HepG2 (cell line): ENCODE data around the gene FBXW2. TPM values are rescaled to one million over a fixed set of nuclear protein-coding genes. Genes with fewer than 3 reads are reported as not detected.

Experiments used
- ETV6 ChIP-seq: sonication (generic); formaldehyde crosslinking; conservative IDR thresholded peaks from 2 replicates; pipeline ENCODE4 v1.4.0; 2020; ENCODE audit warnings: missing genetic modification reagents
- FOXA1 ChIP-seq, 2 experiments: fragments of 450-650 bp in 1 of 2; sonication (generic) in 1 of 2; formaldehyde crosslinking in 1 of 2; IDR thresholded peaks; 2 replicates each; pipeline versions ENCODE4 v1.4.0 to v1.6.1; 2016 to 2020; ENCODE audit warnings: missing genetic modification reagents in 1 of 2
- FOXK2 ChIP-seq: fragments of 450-650 bp; IDR thresholded peaks from 2 replicates; pipeline ENCODE4 v1.6.1; 2016
- IKZF4 ChIP-seq: sonication (generic); formaldehyde crosslinking; IDR thresholded peaks from 2 replicates; pipeline ENCODE4 v1.5.1; 2020; ENCODE audit warnings: borderline replicate concordance, mild to moderate bottlenecking, low read depth, missing genetic modification reagents; ENCODE audit errors: not compliant biosample characterization
- MXD1 ChIP-seq: sonication (generic); formaldehyde crosslinking; IDR thresholded peaks from 2 replicates; pipeline ENCODE4 v1.4.0; 2020; ENCODE audit warnings: mild to moderate bottlenecking, missing genetic modification reagents
- PTBP1 ChIP-seq: fragments of 200-400 bp; formaldehyde crosslinking; IDR thresholded peaks from 2 replicates; pipeline ENCODE4 v1.6.1; 2018; ENCODE audit warnings: low read length, low read depth; ENCODE audit not compliant: poor library complexity, severe bottlenecking
- REXO4 ChIP-seq: sonication (generic); formaldehyde crosslinking; IDR thresholded peaks from 2 replicates; pipeline ENCODE4 v1.8.0; 2022; ENCODE audit warnings: missing genetic modification reagents, mild to moderate bottlenecking, borderline replicate concordance
- SAP130 ChIP-seq: IDR thresholded peaks from 2 replicates; pipeline ENCODE4 v1.6.1; 2016; ENCODE audit warnings: low read depth
- ZHX1 ChIP-seq: sonication (generic); formaldehyde crosslinking; IDR thresholded peaks from 2 replicates; pipeline ENCODE4 v1.8.1; 2022; ENCODE audit warnings: low read depth, mild to moderate bottlenecking, missing genetic modification reagents
- ZNF333 ChIP-seq: sonication (generic); formaldehyde crosslinking; IDR thresholded peaks from 2 replicates; pipeline ENCODE4 v1.4.0; 2020; ENCODE audit warnings: mild to moderate bottlenecking, missing genetic modification reagents, borderline replicate concordance
- ZNF382 ChIP-seq: sonication (generic); formaldehyde crosslinking; IDR thresholded peaks from 2 replicates; pipeline ENCODE4 v1.5.0; 2020; ENCODE audit warnings: missing genetic modification reagents, mild to moderate bottlenecking, borderline replicate concordance
- ZNF569 ChIP-seq: sonication (generic); formaldehyde crosslinking; IDR thresholded peaks from 2 replicates; pipeline ENCODE4 v1.5.0; 2020; ENCODE audit warnings: mild to moderate bottlenecking, missing genetic modification reagents, moderate library complexity, borderline replicate concordance
- ZNF710 ChIP-seq: sonication (generic); formaldehyde crosslinking; IDR thresholded peaks from 2 replicates; pipeline ENCODE4 v1.5.0; 2020; ENCODE audit warnings: mild to moderate bottlenecking, missing genetic modification reagents, borderline replicate concordance
- polyA plus RNA-seq, 8 experiments: library from polyadenylated mRNA; depleted of rRNA in 3 of 8; stranded (reverse) in 7 of 8; unstranded in 1 of 8; fragments of >200 nt; fragmentation: Illumina TruSeq in 4 of 8; extraction: Trizol in 4 of 8; gene quantifications; 2 replicates each; pipeline versions ENCODE4 v1.2.1 to v1.2.3, GENCODE V29; 2011 to 2016; ENCODE audit warnings: low read depth in 4 of 8, missing spikeins in 1 of 8, mixed read lengths in 1 of 8; ENCODE audit not compliant: insufficient read depth in 1 of 8
- total RNA-seq, 5 experiments: library from RNA; depleted of rRNA; stranded (reverse); fragments of >200 nt; fragmentation: Illumina TruSeq; extraction: Trizol; gene quantifications; 2 replicates each; pipeline ENCODE4 v1.2.3, GENCODE V29; 2016; ENCODE audit warnings: low read depth in 1 of 5
- TF ChIP-seq, protein P1 (sequence below): sonication (generic); formaldehyde crosslinking; IDR thresholded peaks from 2 replicates; pipeline ENCODE4 v1.4.0; 2020; ENCODE audit warnings: missing genetic modification reagents, borderline replicate concordance
- TF ChIP-seq, protein P2 (sequence below): sonication (generic); formaldehyde crosslinking; conservative IDR thresholded peaks from 2 replicates; pipeline ENCODE4 v1.4.0; 2020; ENCODE audit warnings: missing genetic modification reagents

Gene FBXW2
- total and polyA plus RNA-seq, 2 of the 13 experiments (the other 11 are each of a cell fraction or from before 2014, with no cell fraction given), result 35.4 to 43.1 TPM

DNA sequence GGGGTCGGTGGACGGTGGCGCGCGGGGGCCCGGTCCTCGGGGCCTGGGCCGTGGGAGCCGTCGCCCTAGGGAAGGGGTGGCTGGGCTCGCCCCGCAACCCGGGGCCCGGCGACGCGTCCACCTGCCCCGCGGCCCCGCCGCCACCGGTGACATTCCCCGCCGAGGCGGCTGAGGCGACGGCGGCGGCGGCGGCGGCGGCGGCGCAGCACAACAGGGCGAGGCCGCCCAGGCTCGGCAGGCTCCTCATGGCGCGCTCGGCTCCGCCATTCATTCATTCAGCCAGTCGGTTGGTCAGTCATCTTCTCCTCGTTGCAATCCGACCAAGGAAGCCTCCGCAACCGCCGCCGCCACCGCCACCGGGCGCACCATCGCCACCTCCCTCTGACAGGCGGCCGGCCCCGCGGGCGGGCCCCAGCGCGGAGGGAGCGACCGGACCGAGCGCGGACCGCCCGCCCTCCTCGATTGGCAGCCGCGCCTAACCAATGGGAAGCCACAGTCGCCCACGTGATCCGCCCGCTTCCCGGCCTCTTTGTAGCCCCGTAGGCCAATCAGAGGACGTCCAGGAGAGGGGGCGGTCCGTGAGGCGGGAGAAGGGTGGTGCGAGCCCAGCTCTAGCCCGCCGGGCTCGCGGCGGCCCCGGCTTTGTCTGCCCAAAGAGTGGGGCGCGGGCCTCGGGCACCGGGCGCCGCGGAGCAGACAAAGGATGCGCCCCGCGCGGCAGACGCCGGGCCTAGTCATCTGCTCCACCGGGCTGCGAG lies 78.9 kb downstream of the FBXW2 start, which contains the start of gene MEGF9 (continued):
- TF ChIP-seq, protein P1, sequence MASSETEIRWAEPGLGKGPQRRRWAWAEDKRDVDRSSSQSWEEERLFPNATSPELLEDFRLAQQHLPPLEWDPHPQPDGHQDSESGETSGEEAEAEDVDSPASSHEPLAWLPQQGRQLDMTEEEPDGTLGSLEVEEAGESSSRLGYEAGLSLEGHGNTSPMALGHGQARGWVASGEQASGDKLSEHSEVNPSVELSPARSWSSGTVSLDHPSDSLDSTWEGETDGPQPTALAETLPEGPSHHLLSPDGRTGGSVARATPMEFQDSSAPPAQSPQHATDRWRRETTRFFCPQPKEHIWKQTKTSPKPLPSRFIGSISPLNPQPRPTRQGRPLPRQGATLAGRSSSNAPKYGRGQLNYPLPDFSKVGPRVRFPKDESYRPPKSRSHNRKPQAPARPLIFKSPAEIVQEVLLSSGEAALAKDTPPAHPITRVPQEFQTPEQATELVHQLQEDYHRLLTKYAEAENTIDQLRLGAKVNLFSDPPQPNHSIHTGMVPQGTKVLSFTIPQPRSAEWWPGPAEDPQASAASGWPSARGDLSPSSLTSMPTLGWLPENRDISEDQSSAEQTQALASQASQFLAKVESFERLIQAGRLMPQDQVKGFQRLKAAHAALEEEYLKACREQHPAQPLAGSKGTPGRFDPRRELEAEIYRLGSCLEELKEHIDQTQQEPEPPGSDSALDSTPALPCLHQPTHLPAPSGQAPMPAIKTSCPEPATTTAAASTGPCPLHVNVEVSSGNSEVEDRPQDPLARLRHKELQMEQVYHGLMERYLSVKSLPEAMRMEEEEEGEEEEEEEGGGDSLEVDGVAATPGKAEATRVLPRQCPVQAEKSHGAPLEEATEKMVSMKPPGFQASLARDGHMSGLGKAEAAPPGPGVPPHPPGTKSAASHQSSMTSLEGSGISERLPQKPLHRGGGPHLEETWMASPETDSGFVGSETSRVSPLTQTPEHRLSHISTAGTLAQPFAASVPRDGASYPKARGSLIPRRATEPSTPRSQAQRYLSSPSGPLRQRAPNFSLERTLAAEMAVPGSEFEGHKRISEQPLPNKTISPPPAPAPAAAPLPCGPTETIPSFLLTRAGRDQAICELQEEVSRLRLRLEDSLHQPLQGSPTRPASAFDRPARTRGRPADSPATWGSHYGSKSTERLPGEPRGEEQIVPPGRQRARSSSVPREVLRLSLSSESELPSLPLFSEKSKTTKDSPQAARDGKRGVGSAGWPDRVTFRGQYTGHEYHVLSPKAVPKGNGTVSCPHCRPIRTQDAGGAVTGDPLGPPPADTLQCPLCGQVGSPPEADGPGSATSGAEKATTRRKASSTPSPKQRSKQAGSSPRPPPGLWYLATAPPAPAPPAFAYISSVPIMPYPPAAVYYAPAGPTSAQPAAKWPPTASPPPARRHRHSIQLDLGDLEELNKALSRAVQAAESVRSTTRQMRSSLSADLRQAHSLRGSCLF (CRISPR knock-in tag), result no peak
- TF ChIP-seq FOXK2 (no peak), ZNF333 (CRISPR knock-in tag) (no peak), REXO4 (CRISPR knock-in tag) (no peak), ETV6 (CRISPR knock-in tag) (no peak), FOXA1 (IDR thresholded peaks at IDR 0.05) (no peak), FOXA1 (CRISPR knock-in tag; IDR thresholded peaks at IDR 0.05) (no peak), MXD1 (no peak; the same call in 1 of the 2 replicates), ZNF710 (CRISPR knock-in tag) (no peak), ZNF569 (CRISPR knock-in tag) (no peak), ZNF382 (CRISPR knock-in tag) (no peak), PTBP1 (no peak), SAP130 (CRISPR knock-in tag) (peak; percentile 82), ZHX1 (CRISPR knock-in tag) (no peak), IKZF4 (no peak)
- TF ChIP-seq, protein P2, sequence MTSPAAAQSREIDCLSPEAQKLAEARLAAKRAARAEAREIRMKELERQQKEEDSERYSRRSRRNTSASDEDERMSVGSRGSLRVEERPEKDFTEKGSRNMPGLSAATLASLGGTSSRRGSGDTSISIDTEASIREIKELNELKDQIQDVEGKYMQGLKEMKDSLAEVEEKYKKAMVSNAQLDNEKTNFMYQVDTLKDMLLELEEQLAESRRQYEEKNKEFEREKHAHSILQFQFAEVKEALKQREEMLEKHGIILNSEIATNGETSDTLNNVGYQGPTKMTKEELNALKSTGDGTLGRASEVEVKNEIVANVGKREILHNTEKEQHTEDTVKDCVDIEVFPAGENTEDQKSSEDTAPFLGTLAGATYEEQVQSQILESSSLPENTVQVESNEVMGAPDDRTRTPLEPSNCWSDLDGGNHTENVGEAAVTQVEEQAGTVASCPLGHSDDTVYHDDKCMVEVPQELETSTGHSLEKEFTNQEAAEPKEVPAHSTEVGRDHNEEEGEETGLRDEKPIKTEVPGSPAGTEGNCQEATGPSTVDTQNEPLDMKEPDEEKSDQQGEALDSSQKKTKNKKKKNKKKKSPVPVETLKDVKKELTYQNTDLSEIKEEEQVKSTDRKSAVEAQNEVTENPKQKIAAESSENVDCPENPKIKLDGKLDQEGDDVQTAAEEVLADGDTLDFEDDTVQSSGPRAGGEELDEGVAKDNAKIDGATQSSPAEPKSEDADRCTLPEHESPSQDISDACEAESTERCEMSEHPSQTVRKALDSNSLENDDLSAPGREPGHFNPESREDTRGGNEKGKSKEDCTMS (CRISPR knock-in tag), result no peak
